Body of pancreas (tissue), 4 donors: ENCODE results near the gene DNAJC28. TPM values are rescaled to one million over a fixed set of nuclear protein-coding genes. Genes with fewer than 3 reads are reported as not detected.

Experiments
- ATAC-seq: fragments of 150-250 bp; one replicate; pipeline ENCODE4 v1.9.1; 2016
- DNase-seq, 4 donors: peaks; one replicate each; pipeline ENCODE4 v3.0.0-alpha.2; 2019
- H3K27ac ChIP-seq, 4 donors: fragments of 200-600 bp; sonication (generic); 1 replicate in 3 of 4; 2 replicates in 1 of 4; pipeline versions ENCODE4 v1.5.1 to v1.6.1; 2016 to 2019; ENCODE audit warnings: mild to moderate bottlenecking in 1 of 4, mixed read lengths in 1 of 4, moderate library complexity in 1 of 4
- H3K27me3 ChIP-seq, 2 donors: fragments of 200-600 bp; sonication (generic); one replicate each; pipeline ENCODE4 v1.6.0; 2016; ENCODE audit warnings: mild to moderate bottlenecking in 1 of 2
- H3K36me3 ChIP-seq, 2 donors: fragments of 200-600 bp; sonication (generic); replicated peaks in 1 of 2; 2 replicates each; pipeline ENCODE4 v1.5.1; 2016; ENCODE audit warnings: low read depth in 2 of 2; ENCODE audit not compliant: insufficient read depth in 1 of 2
- H3K4me1 ChIP-seq: fragments of 200-600 bp; sonication (generic); one replicate; pipeline ENCODE4 v1.6.0; 2016
- H3K4me3 ChIP-seq, 2 donors: fragments of 200-600 bp; sonication (generic); 1 replicate in 1 of 2; 2 replicates in 1 of 2; pipeline ENCODE4 v1.5.1; 2016 to 2019
- H3K9me3 ChIP-seq, 3 donors: fragments of 200-600 bp; sonication (generic); 1 replicate in 2 of 3; 2 replicates in 1 of 3; pipeline ENCODE4 v1.5.1; 2016
- CTCF ChIP-seq, 7 experiments: fragments of 450-650 bp in 4 of 7; fragments of 200-600 bp in 3 of 7; sonication (generic) in 3 of 7; IDR thresholded peaks; one replicate each; pipeline ENCODE4 v1.5.1; 2016 to 2019; ENCODE audit warnings: antibody characterized with exemption in 7 of 7
- POLR2A ChIP-seq, 3 donors: fragments of 450-650 bp; IDR thresholded peaks; one replicate each; pipeline ENCODE4 v1.6.1; 2016; ENCODE audit warnings: antibody characterized with exemption in 3 of 3, mild to moderate bottlenecking in 2 of 3
- WGBS, 2 donors: methylation state at CpG; one replicate each; pipeline ENCODE4 v1.1.5; 2017; 5-methylcytosine and 5-hydroxymethylcytosine counted together
- intact Hi-C: fragments of 100-400 bp; cut with DNase I; formaldehyde crosslinking; loops from one replicate; pipeline ENCODE4 v1.15.1; 2023
- total RNA-seq, 2 donors: library from RNA; depleted of rRNA; stranded (reverse); fragments of >200 nt; gene quantifications; one replicate each; pipeline ENCODE4 v1.1.0, GENCODE V29; 2016

Gene DNAJC28
- total RNA-seq, 2 donors from 2014 or later, result 1.3 to 2.3 TPM

- Histone ChIP-seq H3K27me3 (no peaks in the 10 kb centered on the region), H3K36me3 (no peaks in the 10 kb centered on the region), H3K4me1 (no peaks in the 10 kb centered on the region), H3K27ac (no peak overlapping the region), H3K4me3 (no peak overlapping the region), H3K9me3 (no peaks in the 10 kb centered on the region)
- no peak for TF ChIP-seq CTCF (IDR thresholded peaks at IDR 0.05)
- TF ChIP-seq POLR2A (IDR thresholded peaks at IDR 0.05), result no peak
- WGBS, 2 donors, result 51 to 52% methylated on average over 7 of the region's 7 CpGs
- ATAC-seq (no peak), DNase-seq (no peak)
- intact Hi-C loops, result no loop called here
Observed at GRCh38 chr21:33496345-33496744, 4.8 kb upstream of the DNAJC28 start.

DNA sequence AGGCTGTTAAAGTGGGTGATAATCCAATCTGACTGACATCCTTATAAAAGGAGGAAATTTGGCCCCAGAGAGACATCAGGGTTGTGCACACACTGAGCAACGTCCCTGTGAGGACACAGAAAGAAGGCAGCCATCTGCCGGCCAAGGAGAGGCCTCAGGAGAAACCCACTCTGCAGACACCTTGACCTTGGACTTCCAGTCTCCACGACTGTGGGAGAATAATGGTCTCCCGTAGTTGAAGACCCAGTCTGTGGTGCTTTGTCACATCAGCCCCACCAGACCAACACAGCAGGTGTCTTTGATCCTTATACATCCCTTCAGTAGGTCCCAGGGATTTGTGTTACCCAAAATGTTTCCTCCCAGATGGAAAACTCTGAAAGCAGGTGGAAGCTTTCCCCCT lies 4.2 kb upstream of the DNAJC28 start:
- H3K36me3 ChIP-seq, result no peaks in the 10 kb centered on the region
- TF ChIP-seq POLR2A (IDR thresholded peaks at IDR 0.05), result no peak
- TF ChIP-seq CTCF (IDR thresholded peaks at IDR 0.05), result no peak
- no peak for ATAC-seq
- WGBS, 2 donors, result 38 to 41% methylated on average over 4 of the region's 4 CpGs
- peaks cover 1% of the 10 kb centered on the region for H3K4me1 ChIP-seq
- H3K4me3 ChIP-seq, result no peak overlapping the region
- H3K9me3 ChIP-seq, result no peaks in the 10 kb centered on the region
- no peak for DNase-seq
- intact Hi-C loops, result no loop called here
- no peaks in the 10 kb centered on the region for H3K27me3 ChIP-seq
- no peak overlapping the region for H3K27ac ChIP-seq

DNA sequence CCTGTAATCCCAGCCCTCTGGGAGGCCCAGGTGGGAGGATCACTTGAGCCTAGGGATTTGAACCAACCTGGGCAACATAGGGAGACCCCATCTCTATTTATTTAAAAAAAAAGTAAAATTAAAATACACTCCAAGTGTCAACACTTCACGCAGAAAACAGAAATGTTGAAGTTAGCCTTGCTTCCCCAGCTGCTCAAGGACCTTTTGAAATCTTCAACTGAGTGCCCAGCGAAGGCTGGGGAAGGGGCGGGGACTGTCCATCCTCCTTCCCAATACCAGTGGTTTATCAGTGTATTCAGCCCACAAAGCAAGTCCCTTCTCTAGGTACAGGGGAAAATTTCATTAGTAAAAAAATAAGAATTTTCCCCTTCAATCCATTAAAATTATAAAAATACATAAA lies 2.2 kb upstream of the DNAJC28 start:
- Histone ChIP-seq H3K27ac (no peak overlapping the region), H3K9me3 (no peaks in the 10 kb centered on the region), H3K36me3 (no peaks in the 10 kb centered on the region), H3K4me3 (no peak overlapping the region), H3K4me1 (peaks cover 5% of the 10 kb centered on the region), H3K27me3 (no peaks in the 10 kb centered on the region)
- ATAC-seq, result no peak
- intact Hi-C loops, result no loop called here
- no peak for DNase-seq
- 65 to 76% methylated on average over 3 of the region's 3 CpGs for WGBS, 2 donors
- TF ChIP-seq CTCF (IDR thresholded peaks at IDR 0.05) (no peak), POLR2A (IDR thresholded peaks at IDR 0.05) (no peak)

- ATAC-seq, result no peak
- Histone ChIP-seq H3K4me1 (peaks cover 5% of the 10 kb centered on the region), H3K9me3 (no peaks in the 10 kb centered on the region), H3K27me3 (no peaks in the 10 kb centered on the region), H3K27ac (no peak overlapping the region), H3K4me3 (no peak overlapping the region), H3K36me3 (no peaks in the 10 kb centered on the region)
- TF ChIP-seq POLR2A (IDR thresholded peaks at IDR 0.05) (no peak), CTCF (IDR thresholded peaks at IDR 0.05) (no peak)
- intact Hi-C loops, result no loop called here
- 29 to 34% methylated on average over 2 of the region's 2 CpGs for WGBS, 2 donors
- peak in 1 of 4 donors; percentile 12 for DNase-seq
Observed at GRCh38 chr21:33492571-33492970, 1.1 kb upstream of the DNAJC28 start.

DNA sequence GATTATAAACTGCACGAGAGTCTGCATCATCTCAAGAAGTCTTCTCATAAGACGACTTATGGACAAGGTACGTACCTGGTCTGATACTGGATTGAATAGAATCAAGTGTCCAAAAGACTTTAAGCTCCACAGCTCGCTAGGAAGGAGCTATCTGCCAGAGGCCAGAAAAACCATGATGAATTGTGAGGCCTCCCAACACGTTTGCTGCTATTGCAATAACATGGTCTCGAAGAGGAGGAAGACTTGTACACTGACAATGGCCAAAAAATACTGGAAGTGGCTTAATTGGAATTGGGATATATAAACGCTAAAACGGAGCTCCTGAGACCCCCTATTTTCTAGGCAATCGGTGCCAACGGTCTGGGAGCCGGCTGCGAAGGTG lies 534 bp downstream of the DNAJC28 start:
- DNase-seq (no peak), ATAC-seq (peak; percentile 13)
- intact Hi-C loops, result no loop called here
- Histone ChIP-seq H3K27me3 (no peaks in the 10 kb centered on the region), H3K27ac (peak overlapping the region; percentile 18 to 86 (median 70)), H3K4me1 (peaks cover 5% of the 10 kb centered on the region), H3K9me3 (no peaks in the 10 kb centered on the region), H3K4me3 (peak overlapping the region; percentile 27 to 70), H3K36me3 (no peaks in the 10 kb centered on the region)
- TF ChIP-seq POLR2A (IDR thresholded peaks at IDR 0.05) (no peak), CTCF (IDR thresholded peaks at IDR 0.05) (no peak)
- WGBS, 2 donors, result 5 to 6% methylated on average over 11 to 12 of the region's 12 CpGs
